HEK293T (cell line): ENCODE data around the gene MPZL1.

Experiments used
- ARNT ChIP-seq: fragments of 450-650 bp; IDR thresholded peaks from 2 replicates; pipeline ENCODE4 v1.6.1; 2017; ENCODE audit warnings: mild to moderate bottlenecking
- BHLHE40 ChIP-seq: fragments of 450-650 bp; IDR thresholded peaks from 2 replicates; pipeline ENCODE4 v1.6.1; 2016; ENCODE audit warnings: mild to moderate bottlenecking, moderate library complexity, borderline replicate concordance
- FOXA1 ChIP-seq: fragments of 450-650 bp; IDR thresholded peaks from 2 replicates; pipeline ENCODE4 v1.6.1; 2016; ENCODE audit warnings: mild to moderate bottlenecking
- FOXK2 ChIP-seq: fragments of 450-650 bp; IDR thresholded peaks from 2 replicates; pipeline ENCODE4 v1.6.1; 2016; ENCODE audit warnings: mild to moderate bottlenecking
- FOXM1 ChIP-seq: fragments of 450-650 bp; IDR thresholded peaks from 2 replicates; pipeline ENCODE4 v1.6.1; 2017; ENCODE audit warnings: mild to moderate bottlenecking, borderline replicate concordance
- LEF1 ChIP-seq: fragments of 450-650 bp; IDR thresholded peaks from 2 replicates; pipeline ENCODE4 v1.6.1; 2017; ENCODE audit warnings: mild to moderate bottlenecking, borderline replicate concordance
- NFRKB ChIP-seq: fragments of 450-650 bp; IDR thresholded peaks from 2 replicates; pipeline ENCODE4 v1.6.1; 2016; ENCODE audit warnings: mild to moderate bottlenecking, moderate library complexity
- PKNOX1 ChIP-seq: fragments of 450-650 bp; IDR thresholded peaks from 2 replicates; pipeline ENCODE4 v1.6.1; 2016
- SP1 ChIP-seq: fragments of 450-650 bp; IDR thresholded peaks from 2 replicates; pipeline ENCODE4 v1.6.1; 2017
- SUZ12 ChIP-seq: fragments of 450-650 bp; IDR thresholded peaks from 2 replicates; pipeline ENCODE4 v1.6.1; 2016; ENCODE audit warnings: mild to moderate bottlenecking
- TARDBP ChIP-seq: fragments of 450-650 bp; IDR thresholded peaks from 2 replicates; pipeline ENCODE4 v1.6.1; 2016

GRCh38 chr1:167722152-167722869 lies 529 bp downstream of the MPZL1 start:
- no peak for TF ChIP-seq PKNOX1
- no peak for TF ChIP-seq ARNT
- TF ChIP-seq TARDBP = no peak
- TF ChIP-seq FOXM1 = no peak
- TF ChIP-seq SP1 = no peak
- TF ChIP-seq FOXK2 = no peak
- TF ChIP-seq BHLHE40 = no peak
- TF ChIP-seq LEF1 = no peak
- TF ChIP-seq FOXA1 = no peak
- TF ChIP-seq SUZ12 = no peak
- TF ChIP-seq NFRKB = no peak
